ENCODE data around the gene GPC3.
"Not testable (repeated sequence)": the region's sequence is repeated elsewhere in the genome, so short reads cannot be mapped to it uniquely, and the experiment has no call there.

The GPC3 gene

GRCh38 chrX:133542476-133542875 lies 442.9 kb downstream of the GPC3 start:
- no peak for DNase-seq

- DNase-seq, result no peak
Observed at GRCh38 chrX:133541021-133541420, 444.4 kb downstream of the GPC3 start.

GRCh38 chrX:133538148-133538547 lies 447.2 kb downstream of the GPC3 start:
- no peak for DNase-seq

GRCh38 chrX:133537142-133537541 lies 448.3 kb downstream of the GPC3 start:
- DNase-seq, result no peak

- DNase-seq, result no peak
Observed at GRCh38 chrX:133535066-133535465, 450.3 kb downstream of the GPC3 start.

GRCh38 chrX:133534172-133534571 lies 451.2 kb downstream of the GPC3 start:
- no peak for DNase-seq

GRCh38 chrX:133533249-133533648 lies 452.1 kb downstream of the GPC3 start:
- DNase-seq, result no peak

- no peak for DNase-seq
Observed at GRCh38 chrX:133530960-133531359, 454.4 kb downstream of the GPC3 start.

GRCh38 chrX:133529578-133529977 lies 455.8 kb downstream of the GPC3 start:
- no peak for DNase-seq

- DNase-seq, result no peak
Observed at GRCh38 chrX:133527825-133528224, 457.6 kb downstream of the GPC3 start.

GRCh38 chrX:133527415-133527814 lies 458.0 kb downstream of the GPC3 start:
- DNase-seq, result no peak

GRCh38 chrX:133526773-133527172 lies 458.6 kb downstream of the GPC3 start:
- DNase-seq, result not testable (repeated sequence)

- DNase-seq, result no peak
Observed at GRCh38 chrX:133523526-133523925, 461.9 kb downstream of the GPC3 start.

GRCh38 chrX:133523081-133523487 lies 462.3 kb downstream of the GPC3 start:
- no peak for DNase-seq

- no peak for DNase-seq
Observed at GRCh38 chrX:133516686-133517085, 468.7 kb downstream of the GPC3 start.

- no peak for DNase-seq
Observed at GRCh38 chrX:133514486-133514885, 470.9 kb downstream of the GPC3 start.

GRCh38 chrX:133513123-133513522 lies 472.3 kb downstream of the GPC3 start:
- no peak for DNase-seq

GRCh38 chrX:133511041-133511440 lies 474.4 kb downstream of the GPC3 start:
- DNase-seq, result no peak

GRCh38 chrX:133497356-133497755 lies 488.0 kb downstream of the GPC3 start:
- DNase-seq, result no peak

GRCh38 chrX:133495464-133496391 lies 489.7 kb downstream of the GPC3 start:
- no peak for DNase-seq

GRCh38 chrX:133493366-133493765 lies 492.0 kb downstream of the GPC3 start:
- DNase-seq, result no peak

- no peak for DNase-seq
Observed at GRCh38 chrX:133490955-133491354, 494.4 kb downstream of the GPC3 start.
